Bronchial epithelial cell (primary cell): ENCODE data around the gene SRP19. TPM values are rescaled to one million over a fixed set of nuclear protein-coding genes. Genes with fewer than 3 reads are reported as not detected.
A peak's percentile ranks its signal among the peaks of the same experiment; 100 is the strongest.

Experiments used
- DNase-seq: peaks from one replicate; pipeline ENCODE4 v3.0.0-alpha.2; 2010; ENCODE audit warnings: low read depth
- FAIRE-seq: peaks from 2 replicates; lab custom pipeline; 2011; peaks lifted over from hg19 to GRCh38; lab: Jason Lieb, UNC
- H3K27me3 ChIP-seq: 2 replicates; pipeline ENCODE4 v1.5.1; 2011; ENCODE audit warnings: low read length; ENCODE audit not compliant: control insufficient read depth, insufficient read depth
- H3K36me3 ChIP-seq: 2 replicates; pipeline ENCODE4 v1.5.1; 2011; ENCODE audit warnings: low read length; ENCODE audit not compliant: control insufficient read depth, insufficient read depth
- H3K4me3 ChIP-seq: 2 replicates; pipeline ENCODE4 v1.5.1; 2011; ENCODE audit warnings: mild to moderate bottlenecking, low read depth, low read length, control low read depth
- total RNA-seq: library from RNA; depleted of rRNA; stranded (reverse); fragments of >200 nt; gene quantifications from 2 replicates; pipeline ENCODE4 v1.2.1, GENCODE V29; 2014
- TF ChIP-seq, protein P1 (sequence below): IDR thresholded peaks from 2 replicates; pipeline ENCODE4 v1.5.1; 2011; ENCODE audit warnings: mild to moderate bottlenecking, moderate library complexity, low read length, control low read depth, inconsistent platforms; ENCODE audit not compliant: insufficient read depth, severe bottlenecking

SRP19 gene
- total RNA-seq, 1 donor from 2014 or later = 109 TPM

DNA sequence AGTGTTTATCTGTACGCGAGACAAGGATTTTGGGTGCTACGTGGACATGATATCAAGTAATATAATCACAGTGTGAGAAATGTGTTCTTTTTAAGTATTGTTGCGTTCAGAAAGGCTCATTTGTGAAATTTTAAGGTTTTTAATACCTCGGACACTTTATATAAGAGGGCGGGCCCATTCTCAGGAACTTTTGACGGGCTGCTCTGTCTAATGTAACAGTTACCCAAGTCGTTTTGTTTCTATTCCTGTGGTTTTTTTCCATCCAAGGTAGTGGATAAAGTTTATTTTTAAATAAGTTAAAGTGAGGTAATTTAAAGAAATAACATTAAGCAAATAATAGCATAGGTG, 525 bp downstream of the SRP19 start:
- no peak for DNase-seq
- TF ChIP-seq, protein P1, sequence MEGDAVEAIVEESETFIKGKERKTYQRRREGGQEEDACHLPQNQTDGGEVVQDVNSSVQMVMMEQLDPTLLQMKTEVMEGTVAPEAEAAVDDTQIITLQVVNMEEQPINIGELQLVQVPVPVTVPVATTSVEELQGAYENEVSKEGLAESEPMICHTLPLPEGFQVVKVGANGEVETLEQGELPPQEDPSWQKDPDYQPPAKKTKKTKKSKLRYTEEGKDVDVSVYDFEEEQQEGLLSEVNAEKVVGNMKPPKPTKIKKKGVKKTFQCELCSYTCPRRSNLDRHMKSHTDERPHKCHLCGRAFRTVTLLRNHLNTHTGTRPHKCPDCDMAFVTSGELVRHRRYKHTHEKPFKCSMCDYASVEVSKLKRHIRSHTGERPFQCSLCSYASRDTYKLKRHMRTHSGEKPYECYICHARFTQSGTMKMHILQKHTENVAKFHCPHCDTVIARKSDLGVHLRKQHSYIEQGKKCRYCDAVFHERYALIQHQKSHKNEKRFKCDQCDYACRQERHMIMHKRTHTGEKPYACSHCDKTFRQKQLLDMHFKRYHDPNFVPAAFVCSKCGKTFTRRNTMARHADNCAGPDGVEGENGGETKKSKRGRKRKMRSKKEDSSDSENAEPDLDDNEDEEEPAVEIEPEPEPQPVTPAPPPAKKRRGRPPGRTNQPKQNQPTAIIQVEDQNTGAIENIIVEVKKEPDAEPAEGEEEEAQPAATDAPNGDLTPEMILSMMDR = no peak
- FAIRE-seq = no peak
- H3K4me3 ChIP-seq = peak overlapping the region; percentile 70
- H3K27me3 ChIP-seq = no peaks in the 10 kb centered on the region
- peaks cover 9% of the 10 kb centered on the region for H3K36me3 ChIP-seq

DNA sequence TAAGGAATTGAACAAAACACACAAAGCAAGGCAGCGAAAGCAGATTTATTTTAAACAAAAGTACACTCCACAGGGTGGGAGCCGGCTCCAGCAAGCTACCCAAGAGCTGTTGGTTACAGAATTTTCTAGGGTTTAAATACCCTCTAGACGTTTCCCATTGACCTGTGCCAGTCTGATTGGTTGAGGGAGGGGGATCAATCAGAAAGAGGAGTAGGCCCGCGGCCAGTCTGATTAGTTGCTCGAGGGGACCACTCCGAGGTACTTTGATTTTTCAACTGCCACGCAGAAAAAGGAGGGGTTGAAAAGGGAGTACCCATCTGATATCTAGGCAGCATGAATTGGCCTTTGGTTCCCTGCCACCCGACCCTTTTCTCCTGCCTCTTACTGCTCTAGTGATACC, 998 bp downstream of the SRP19 start:
- DNase-seq (no peak), FAIRE-seq (no peak)
- TF ChIP-seq, protein P1 = no peak
- Histone ChIP-seq H3K36me3 (peaks cover 11% of the 10 kb centered on the region), H3K27me3 (no peaks in the 10 kb centered on the region), H3K4me3 (peak overlapping the region; percentile 70)

DNA sequence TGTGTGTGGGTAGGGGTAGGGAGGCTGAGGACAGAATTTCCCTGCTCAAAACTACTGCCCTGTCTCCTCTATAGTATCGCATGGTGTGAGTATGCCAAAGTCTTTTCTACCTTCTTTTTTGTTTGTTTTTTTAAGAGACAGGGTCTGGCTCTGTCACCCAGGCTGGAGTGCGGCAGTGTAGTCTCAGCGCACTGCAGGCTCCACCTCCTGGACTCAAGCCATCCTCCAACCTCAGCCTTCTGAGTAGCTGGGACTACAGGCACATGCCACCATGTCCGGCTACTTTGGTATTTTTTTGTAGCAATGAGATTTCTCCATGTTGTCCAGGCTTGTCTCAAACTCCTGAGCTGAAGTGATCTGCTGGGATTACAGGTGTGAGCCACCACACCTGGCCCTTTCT, 2.5 kb downstream of the SRP19 start:
- TF ChIP-seq, protein P1 = no peak
- DNase-seq (no peak), FAIRE-seq (no peak)
- Histone ChIP-seq H3K4me3 (no peak overlapping the region), H3K27me3 (no peaks in the 10 kb centered on the region), H3K36me3 (peaks cover 12% of the 10 kb centered on the region)

DNA sequence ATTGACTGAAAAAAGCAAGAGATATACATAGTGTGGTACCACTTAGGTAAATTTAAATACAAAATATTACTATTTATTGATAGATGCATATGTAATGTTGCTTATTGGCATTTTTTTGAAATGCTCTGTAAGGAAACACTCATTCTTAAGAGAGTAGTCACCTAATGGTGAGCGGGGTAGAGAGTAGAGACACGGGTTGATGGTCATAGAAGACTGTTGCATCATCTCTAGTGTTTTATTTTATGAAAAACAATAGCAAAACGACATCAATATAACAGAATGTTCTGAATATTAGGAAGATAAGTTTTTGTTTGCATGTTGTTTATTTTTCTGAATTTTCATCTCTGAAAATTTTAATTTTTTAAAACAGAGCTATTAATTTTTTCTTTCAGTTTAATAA, 4.0 kb downstream of the SRP19 start:
- TF ChIP-seq, protein P1 = no peak
- FAIRE-seq (no peak), DNase-seq (no peak)
- no peaks in the 10 kb centered on the region for H3K27me3 ChIP-seq
- peaks cover 19% of the 10 kb centered on the region for H3K36me3 ChIP-seq
- H3K4me3 ChIP-seq = no peak overlapping the region

DNA sequence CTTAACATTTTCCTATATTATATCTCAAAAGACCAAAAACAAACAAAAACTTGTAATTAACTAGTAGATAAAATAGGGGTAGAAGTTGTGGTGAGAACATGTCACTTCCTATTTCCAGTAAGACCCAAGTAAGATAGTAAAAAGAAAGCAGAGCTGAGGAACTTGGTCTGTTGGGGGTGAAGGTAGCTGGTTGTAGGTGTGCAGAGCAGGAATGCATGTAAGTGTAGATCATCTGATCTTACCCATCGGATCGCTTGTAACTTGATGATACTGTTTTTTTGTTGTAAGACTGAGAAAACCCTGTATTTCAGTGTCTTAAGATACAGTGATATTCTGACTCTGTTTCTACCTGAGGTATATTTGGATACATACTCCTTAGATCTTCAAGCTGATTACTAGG, 5.7 kb downstream of the SRP19 start:
- FAIRE-seq (no peak), DNase-seq (no peak)
- H3K36me3 ChIP-seq = peaks cover 22% of the 10 kb centered on the region
- TF ChIP-seq, protein P1 = no peak
- H3K4me3 ChIP-seq = no peak overlapping the region
- H3K27me3 ChIP-seq = no peaks in the 10 kb centered on the region

DNA sequence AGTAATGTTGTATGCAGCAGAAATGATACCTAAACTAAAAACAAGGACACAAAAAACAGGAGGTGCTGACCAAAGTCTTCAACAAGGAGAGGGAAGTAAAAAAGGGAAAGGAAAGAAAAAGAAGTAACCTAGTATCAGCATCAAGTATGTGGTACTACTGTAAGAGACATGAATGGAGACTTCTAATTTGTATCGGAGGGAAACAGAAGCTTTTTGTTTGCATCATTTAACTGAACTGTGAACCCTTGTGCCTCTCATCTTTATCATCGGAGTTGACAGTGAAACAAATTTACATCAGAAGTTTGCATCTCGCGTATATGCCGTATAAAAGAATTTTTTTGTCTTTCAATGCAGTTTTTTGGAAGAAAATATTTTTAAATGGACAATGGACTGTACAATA, 6.3 kb downstream of the SRP19 start:
- peaks cover 22% of the 10 kb centered on the region for H3K36me3 ChIP-seq

More for the DNA sequence above, 6.3 kb downstream of the SRP19 start:
- H3K4me3 ChIP-seq = no peak overlapping the region
- no peaks in the 10 kb centered on the region for H3K27me3 ChIP-seq
- TF ChIP-seq, protein P1 = no peak
- no peak for DNase-seq
- FAIRE-seq = no peak
